ENCODE results near the gene POLR1A. TPM values are rescaled to one million over a fixed set of nuclear protein-coding genes. Genes with fewer than 3 reads are reported as not detected.
A peak's percentile ranks its signal among the peaks of the same experiment; 100 is the strongest.

Gene POLR1A
- total RNA-seq, 1 experiment from 2014 or later: 62.6 TPM

DNA sequence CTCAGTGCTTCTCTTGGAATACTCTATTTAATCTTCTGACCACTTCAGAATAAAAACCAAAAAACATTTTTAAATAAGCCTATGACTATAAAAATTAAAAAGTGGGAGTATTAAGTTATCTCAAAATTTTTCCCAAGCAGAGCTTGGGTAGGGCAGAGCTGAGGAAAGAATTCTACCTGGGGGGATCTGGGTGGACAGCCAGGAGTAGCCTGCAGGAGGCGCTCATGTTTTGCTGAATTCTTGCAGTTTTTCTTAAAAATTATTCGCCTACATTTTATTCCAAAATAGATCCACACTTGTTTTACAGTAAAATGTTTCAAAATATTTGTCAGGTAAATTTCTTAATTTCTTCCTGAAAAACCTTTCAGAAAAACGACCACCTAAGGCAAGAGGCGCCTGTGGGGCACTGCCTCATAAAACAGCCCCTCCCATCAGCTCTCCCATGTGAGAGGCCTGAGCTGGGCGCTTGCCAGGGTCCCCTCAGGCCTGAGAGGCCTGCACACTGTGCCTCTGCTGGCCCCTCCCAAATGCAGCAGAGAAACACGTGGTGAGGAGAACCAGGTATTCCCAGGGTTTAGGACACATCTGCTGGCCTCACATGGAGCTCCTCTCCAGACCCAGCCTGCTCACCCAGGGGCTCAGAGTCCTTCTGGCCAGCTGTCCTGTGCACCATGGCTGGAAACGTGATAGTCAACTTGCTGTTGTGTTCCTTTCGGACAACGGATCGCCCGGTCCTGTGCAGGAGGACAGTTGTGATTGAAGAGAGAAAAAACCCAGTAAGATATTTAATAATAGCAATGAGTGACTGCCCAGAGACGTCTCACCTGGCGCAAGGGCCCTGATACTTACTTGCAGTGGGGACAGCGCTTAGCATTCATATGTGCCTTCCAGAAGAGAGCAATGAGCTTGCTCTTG lies 17.5 kb downstream of the POLR1A start:
- CTCF ChIA-PET: interaction anchor here (0.5 to 1.3 kb wide), 6 partner anchors 18 to 353 kb away, joined by 3 to 13 read pairs (median 4); partner anchors contain the start of genes KDM3A, POLR1A and PTCD3
- POLR2A ChIA-PET: no interaction called here
- H3K27me3 ChIP-seq (ENCODE audit: control insufficient read depth, insufficient read depth, low read length): no peaks in the 10 kb centered on the region
- H3K27ac ChIP-seq (ENCODE audit: low read length): no peak overlapping the region
- H3K4me1 ChIP-seq (ENCODE audit: control insufficient read depth, insufficient read depth, low read length): no peaks in the 10 kb centered on the region
- no peak overlapping the region for H3K4me3 ChIP-seq (ENCODE audit: low read depth in 2 of 2, low read length in 2 of 2)
- in situ Hi-C loops (cut with HindIII; ENCODE audit: low pct_unique_long_range_greater_than_20kb, low sequenced_read_pairs): no loop called here
- TF ChIP-seq, protein P1, sequence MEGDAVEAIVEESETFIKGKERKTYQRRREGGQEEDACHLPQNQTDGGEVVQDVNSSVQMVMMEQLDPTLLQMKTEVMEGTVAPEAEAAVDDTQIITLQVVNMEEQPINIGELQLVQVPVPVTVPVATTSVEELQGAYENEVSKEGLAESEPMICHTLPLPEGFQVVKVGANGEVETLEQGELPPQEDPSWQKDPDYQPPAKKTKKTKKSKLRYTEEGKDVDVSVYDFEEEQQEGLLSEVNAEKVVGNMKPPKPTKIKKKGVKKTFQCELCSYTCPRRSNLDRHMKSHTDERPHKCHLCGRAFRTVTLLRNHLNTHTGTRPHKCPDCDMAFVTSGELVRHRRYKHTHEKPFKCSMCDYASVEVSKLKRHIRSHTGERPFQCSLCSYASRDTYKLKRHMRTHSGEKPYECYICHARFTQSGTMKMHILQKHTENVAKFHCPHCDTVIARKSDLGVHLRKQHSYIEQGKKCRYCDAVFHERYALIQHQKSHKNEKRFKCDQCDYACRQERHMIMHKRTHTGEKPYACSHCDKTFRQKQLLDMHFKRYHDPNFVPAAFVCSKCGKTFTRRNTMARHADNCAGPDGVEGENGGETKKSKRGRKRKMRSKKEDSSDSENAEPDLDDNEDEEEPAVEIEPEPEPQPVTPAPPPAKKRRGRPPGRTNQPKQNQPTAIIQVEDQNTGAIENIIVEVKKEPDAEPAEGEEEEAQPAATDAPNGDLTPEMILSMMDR (IDR thresholded peaks at IDR 0.05): peak; percentile 73
- TF ChIP-seq POLR2AphosphoS5 (IDR thresholded peaks at IDR 0.05; ENCODE audit: low read depth, low read length): no peak
- no peak for TF ChIP-seq TCF7L2 (IDR thresholded peaks at IDR 0.05; ENCODE audit: low read depth, low read length)
- TF ChIP-seq, protein P2, sequence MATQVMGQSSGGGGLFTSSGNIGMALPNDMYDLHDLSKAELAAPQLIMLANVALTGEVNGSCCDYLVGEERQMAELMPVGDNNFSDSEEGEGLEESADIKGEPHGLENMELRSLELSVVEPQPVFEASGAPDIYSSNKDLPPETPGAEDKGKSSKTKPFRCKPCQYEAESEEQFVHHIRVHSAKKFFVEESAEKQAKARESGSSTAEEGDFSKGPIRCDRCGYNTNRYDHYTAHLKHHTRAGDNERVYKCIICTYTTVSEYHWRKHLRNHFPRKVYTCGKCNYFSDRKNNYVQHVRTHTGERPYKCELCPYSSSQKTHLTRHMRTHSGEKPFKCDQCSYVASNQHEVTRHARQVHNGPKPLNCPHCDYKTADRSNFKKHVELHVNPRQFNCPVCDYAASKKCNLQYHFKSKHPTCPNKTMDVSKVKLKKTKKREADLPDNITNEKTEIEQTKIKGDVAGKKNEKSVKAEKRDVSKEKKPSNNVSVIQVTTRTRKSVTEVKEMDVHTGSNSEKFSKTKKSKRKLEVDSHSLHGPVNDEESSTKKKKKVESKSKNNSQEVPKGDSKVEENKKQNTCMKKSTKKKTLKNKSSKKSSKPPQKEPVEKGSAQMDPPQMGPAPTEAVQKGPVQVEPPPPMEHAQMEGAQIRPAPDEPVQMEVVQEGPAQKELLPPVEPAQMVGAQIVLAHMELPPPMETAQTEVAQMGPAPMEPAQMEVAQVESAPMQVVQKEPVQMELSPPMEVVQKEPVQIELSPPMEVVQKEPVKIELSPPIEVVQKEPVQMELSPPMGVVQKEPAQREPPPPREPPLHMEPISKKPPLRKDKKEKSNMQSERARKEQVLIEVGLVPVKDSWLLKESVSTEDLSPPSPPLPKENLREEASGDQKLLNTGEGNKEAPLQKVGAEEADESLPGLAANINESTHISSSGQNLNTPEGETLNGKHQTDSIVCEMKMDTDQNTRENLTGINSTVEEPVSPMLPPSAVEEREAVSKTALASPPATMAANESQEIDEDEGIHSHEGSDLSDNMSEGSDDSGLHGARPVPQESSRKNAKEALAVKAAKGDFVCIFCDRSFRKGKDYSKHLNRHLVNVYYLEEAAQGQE (IDR thresholded peaks at IDR 0.05; ENCODE audit: insufficient read depth in 1 of 2, low read depth in 2 of 2, low read length in 1 of 2): no peak
- TF ChIP-seq SIN3A (IDR thresholded peaks at IDR 0.05; ENCODE audit: borderline replicate concordance, insufficient read depth, low read depth, low read length): no peak
- peaks cover 45% of the 10 kb centered on the region for H3K36me3 ChIP-seq (ENCODE audit: control insufficient read depth, insufficient read depth, low read length)
- intact Hi-C loops (cut with micrococcal nuclease; ENCODE audit: unreplicated experiment): no loop called here
- DNase-seq (ENCODE audit: low read depth, low spot score): no peak
- no TSS peak for BruUV-seq (replicated peaks)
- H3K9me3 ChIP-seq (ENCODE audit: control insufficient read depth, insufficient read depth, low read depth, low read length): no peaks in the 10 kb centered on the region
- ATAC-seq: no peak

GRCh38 chr2:86082756-86083155 lies 22.9 kb downstream of the POLR1A start:
- Histone ChIP-seq H3K4me1 (ENCODE audit: control insufficient read depth, insufficient read depth, low read length) (no peaks in the 10 kb centered on the region), H3K9me3 (ENCODE audit: control insufficient read depth, insufficient read depth, low read depth, low read length) (no peaks in the 10 kb centered on the region), H3K27ac (ENCODE audit: low read length) (no peak overlapping the region), H3K4me3 (ENCODE audit: low read depth in 2 of 2, low read length in 2 of 2) (no peak overlapping the region), H3K36me3 (ENCODE audit: control insufficient read depth, insufficient read depth, low read length) (peaks cover 30% of the 10 kb centered on the region), H3K27me3 (ENCODE audit: control insufficient read depth, insufficient read depth, low read length) (no peaks in the 10 kb centered on the region)
- ChIA-PET POLR2A (no interaction called here), CTCF (no interaction called here)
- TF ChIP-seq, protein P1 (IDR thresholded peaks at IDR 0.05): no peak
- TF ChIP-seq TCF7L2 (IDR thresholded peaks at IDR 0.05; ENCODE audit: low read depth, low read length): no peak
- no peak for TF ChIP-seq SIN3A (IDR thresholded peaks at IDR 0.05; ENCODE audit: borderline replicate concordance, insufficient read depth, low read depth, low read length)
- intact Hi-C loops (cut with micrococcal nuclease; ENCODE audit: unreplicated experiment) (no loop called here), in situ Hi-C loops (cut with HindIII; ENCODE audit: low pct_unique_long_range_greater_than_20kb, low sequenced_read_pairs) (no loop called here)
- DNase-seq (ENCODE audit: low read depth, low spot score) (no peak), ATAC-seq (no peak)
- BruUV-seq (replicated peaks): no TSS peak

Measured in Panc1 (cell line).